GM12878 (cell line): ENCODE results near the gene BLOC1S2.

Source experiments
- CEBPB ChIP-seq, 2 experiments: fragments of 150-350 bp in 1 of 2; IDR thresholded peaks; 2 replicates each; pipeline ENCODE4 v1.6.1; 2012 to 2014; ENCODE audit warnings: low read depth in 2 of 2, low read length in 2 of 2, borderline replicate concordance in 1 of 2, inconsistent platforms in 1 of 2
- LARP7 ChIP-seq: fragments of 450-650 bp; IDR thresholded peaks from 2 replicates; pipeline ENCODE4 v1.6.1; 2017; ENCODE audit warnings: mild to moderate bottlenecking
- SMAD1 ChIP-seq: fragments of 450-650 bp; IDR thresholded peaks from 2 replicates; pipeline ENCODE4 v1.6.1; 2018; ENCODE audit warnings: mild to moderate bottlenecking, low read depth; ENCODE audit not compliant: partially characterized antibody
- SREBF1 ChIP-seq: IDR thresholded peaks from 2 replicates; pipeline ENCODE4 v1.6.1; 2012; ENCODE audit warnings: mild to moderate bottlenecking, low read length
- TF ChIP-seq, protein P1 (sequence below): IDR thresholded peaks from 2 replicates; pipeline ENCODE4 v1.6.1; 2012; ENCODE audit warnings: mild to moderate bottlenecking, low read depth, low read length
- TF ChIP-seq, protein P2 (sequence below): fragments of 450-650 bp; formaldehyde crosslinking; IDR thresholded peaks from 2 replicates; pipeline ENCODE4 v1.5.0; 2022; ENCODE audit warnings: mild to moderate bottlenecking, missing genetic modification characterization
- TF ChIP-seq, protein P3 (sequence below), 3 experiments: IDR thresholded peaks in 2 of 3; conservative IDR thresholded peaks in 1 of 3; 2 replicates each; pipeline ENCODE4 v1.5.1; 2011; ENCODE audit warnings: low read depth in 3 of 3, low read length in 3 of 3, mild to moderate bottlenecking in 3 of 3, control low read depth in 2 of 3, moderate library complexity in 2 of 3, inconsistent platforms in 1 of 3, mixed read lengths in 1 of 3; ENCODE audit not compliant: control insufficient read depth in 2 of 3, insufficient read depth in 1 of 3; ENCODE audit errors: extremely low read depth in 1 of 3
- TF ChIP-seq, protein P4 (sequence below): fragments of 450-650 bp; conservative IDR thresholded peaks from 2 replicates; pipeline ENCODE4 v1.6.1; 2017; ENCODE audit warnings: mild to moderate bottlenecking, moderate library complexity

DNA sequence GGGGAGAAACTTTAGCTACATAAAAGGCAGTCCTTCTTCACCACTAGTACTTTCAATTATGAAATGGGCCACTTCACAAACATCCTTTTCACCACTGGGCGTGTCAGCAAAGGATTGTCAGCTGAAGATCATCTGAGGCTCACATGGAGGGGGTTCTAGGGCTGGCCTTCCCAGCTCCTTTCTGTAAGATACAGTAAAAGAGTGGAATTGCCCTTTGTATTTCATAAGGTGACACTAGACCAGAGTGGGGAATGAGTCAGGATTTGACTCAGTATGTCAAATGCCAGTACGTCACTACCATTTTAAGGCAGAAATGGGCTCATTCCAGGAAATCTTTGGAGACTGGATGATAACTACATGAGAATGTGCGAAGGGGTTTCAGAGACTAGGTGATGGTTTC, 21.2 kb upstream of the BLOC1S2 start:
- TF ChIP-seq, protein P1, sequence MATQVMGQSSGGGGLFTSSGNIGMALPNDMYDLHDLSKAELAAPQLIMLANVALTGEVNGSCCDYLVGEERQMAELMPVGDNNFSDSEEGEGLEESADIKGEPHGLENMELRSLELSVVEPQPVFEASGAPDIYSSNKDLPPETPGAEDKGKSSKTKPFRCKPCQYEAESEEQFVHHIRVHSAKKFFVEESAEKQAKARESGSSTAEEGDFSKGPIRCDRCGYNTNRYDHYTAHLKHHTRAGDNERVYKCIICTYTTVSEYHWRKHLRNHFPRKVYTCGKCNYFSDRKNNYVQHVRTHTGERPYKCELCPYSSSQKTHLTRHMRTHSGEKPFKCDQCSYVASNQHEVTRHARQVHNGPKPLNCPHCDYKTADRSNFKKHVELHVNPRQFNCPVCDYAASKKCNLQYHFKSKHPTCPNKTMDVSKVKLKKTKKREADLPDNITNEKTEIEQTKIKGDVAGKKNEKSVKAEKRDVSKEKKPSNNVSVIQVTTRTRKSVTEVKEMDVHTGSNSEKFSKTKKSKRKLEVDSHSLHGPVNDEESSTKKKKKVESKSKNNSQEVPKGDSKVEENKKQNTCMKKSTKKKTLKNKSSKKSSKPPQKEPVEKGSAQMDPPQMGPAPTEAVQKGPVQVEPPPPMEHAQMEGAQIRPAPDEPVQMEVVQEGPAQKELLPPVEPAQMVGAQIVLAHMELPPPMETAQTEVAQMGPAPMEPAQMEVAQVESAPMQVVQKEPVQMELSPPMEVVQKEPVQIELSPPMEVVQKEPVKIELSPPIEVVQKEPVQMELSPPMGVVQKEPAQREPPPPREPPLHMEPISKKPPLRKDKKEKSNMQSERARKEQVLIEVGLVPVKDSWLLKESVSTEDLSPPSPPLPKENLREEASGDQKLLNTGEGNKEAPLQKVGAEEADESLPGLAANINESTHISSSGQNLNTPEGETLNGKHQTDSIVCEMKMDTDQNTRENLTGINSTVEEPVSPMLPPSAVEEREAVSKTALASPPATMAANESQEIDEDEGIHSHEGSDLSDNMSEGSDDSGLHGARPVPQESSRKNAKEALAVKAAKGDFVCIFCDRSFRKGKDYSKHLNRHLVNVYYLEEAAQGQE: no peak
- TF ChIP-seq SREBF1: no peak
- TF ChIP-seq LARP7: no peak
- TF ChIP-seq SMAD1: no peak
- TF ChIP-seq, protein P2, sequence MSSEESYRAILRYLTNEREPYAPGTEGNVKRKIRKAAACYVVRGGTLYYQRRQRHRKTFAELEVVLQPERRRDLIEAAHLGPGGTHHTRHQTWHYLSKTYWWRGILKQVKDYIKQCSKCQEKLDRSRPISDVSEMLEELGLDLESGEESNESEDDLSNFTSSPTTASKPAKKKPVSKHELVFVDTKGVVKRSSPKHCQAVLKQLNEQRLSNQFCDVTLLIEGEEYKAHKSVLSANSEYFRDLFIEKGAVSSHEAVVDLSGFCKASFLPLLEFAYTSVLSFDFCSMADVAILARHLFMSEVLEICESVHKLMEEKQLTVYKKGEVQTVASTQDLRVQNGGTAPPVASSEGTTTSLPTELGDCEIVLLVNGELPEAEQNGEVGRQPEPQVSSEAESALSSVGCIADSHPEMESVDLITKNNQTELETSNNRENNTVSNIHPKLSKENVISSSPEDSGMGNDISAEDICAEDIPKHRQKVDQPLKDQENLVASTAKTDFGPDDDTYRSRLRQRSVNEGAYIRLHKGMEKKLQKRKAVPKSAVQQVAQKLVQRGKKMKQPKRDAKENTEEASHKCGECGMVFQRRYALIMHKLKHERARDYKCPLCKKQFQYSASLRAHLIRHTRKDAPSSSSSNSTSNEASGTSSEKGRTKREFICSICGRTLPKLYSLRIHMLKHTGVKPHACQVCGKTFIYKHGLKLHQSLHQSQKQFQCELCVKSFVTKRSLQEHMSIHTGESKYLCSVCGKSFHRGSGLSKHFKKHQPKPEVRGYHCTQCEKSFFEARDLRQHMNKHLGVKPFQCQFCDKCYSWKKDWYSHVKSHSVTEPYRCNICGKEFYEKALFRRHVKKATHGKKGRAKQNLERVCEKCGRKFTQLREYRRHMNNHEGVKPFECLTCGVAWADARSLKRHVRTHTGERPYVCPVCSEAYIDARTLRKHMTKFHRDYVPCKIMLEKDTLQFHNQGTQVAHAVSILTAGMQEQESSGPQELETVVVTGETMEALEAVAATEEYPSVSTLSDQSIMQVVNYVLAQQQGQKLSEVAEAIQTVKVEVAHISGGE (CRISPR knock-in tag): no peak
- TF ChIP-seq, protein P3, sequence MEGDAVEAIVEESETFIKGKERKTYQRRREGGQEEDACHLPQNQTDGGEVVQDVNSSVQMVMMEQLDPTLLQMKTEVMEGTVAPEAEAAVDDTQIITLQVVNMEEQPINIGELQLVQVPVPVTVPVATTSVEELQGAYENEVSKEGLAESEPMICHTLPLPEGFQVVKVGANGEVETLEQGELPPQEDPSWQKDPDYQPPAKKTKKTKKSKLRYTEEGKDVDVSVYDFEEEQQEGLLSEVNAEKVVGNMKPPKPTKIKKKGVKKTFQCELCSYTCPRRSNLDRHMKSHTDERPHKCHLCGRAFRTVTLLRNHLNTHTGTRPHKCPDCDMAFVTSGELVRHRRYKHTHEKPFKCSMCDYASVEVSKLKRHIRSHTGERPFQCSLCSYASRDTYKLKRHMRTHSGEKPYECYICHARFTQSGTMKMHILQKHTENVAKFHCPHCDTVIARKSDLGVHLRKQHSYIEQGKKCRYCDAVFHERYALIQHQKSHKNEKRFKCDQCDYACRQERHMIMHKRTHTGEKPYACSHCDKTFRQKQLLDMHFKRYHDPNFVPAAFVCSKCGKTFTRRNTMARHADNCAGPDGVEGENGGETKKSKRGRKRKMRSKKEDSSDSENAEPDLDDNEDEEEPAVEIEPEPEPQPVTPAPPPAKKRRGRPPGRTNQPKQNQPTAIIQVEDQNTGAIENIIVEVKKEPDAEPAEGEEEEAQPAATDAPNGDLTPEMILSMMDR (IDR thresholded peaks at IDR 0.05 in 2 of 3, conservative IDR thresholded peaks at IDR 0.05 in 1 of 3; ENCODE audit: control insufficient read depth in 2 of 3, extremely low read depth in 1 of 3, insufficient read depth in 1 of 3, low read depth in 3 of 3, low read length in 3 of 3): no peak
- TF ChIP-seq, protein P4, sequence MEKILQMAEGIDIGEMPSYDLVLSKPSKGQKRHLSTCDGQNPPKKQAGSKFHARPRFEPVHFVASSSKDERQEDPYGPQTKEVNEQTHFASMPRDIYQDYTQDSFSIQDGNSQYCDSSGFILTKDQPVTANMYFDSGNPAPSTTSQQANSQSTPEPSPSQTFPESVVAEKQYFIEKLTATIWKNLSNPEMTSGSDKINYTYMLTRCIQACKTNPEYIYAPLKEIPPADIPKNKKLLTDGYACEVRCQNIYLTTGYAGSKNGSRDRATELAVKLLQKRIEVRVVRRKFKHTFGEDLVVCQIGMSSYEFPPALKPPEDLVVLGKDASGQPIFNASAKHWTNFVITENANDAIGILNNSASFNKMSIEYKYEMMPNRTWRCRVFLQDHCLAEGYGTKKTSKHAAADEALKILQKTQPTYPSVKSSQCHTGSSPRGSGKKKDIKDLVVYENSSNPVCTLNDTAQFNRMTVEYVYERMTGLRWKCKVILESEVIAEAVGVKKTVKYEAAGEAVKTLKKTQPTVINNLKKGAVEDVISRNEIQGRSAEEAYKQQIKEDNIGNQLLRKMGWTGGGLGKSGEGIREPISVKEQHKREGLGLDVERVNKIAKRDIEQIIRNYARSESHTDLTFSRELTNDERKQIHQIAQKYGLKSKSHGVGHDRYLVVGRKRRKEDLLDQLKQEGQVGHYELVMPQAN: no peak
- no peak for TF ChIP-seq CEBPB (IDR thresholded peaks at IDR 0.05; ENCODE audit: borderline replicate concordance in 1 of 2, low read depth in 2 of 2, low read length in 2 of 2)
